Dermis microvascular lymphatic vessel endothelial cell (primary cell): ENCODE measurements around the gene COG4. TPM values are rescaled to one million over a fixed set of nuclear protein-coding genes. Genes with fewer than 3 reads are reported as not detected.
A peak's percentile ranks its signal among the peaks of the same experiment; 100 is the strongest.

Experiments used
- DNase-seq, 2 donors: peaks; one replicate each; pipeline versions ENCODE4 v3.0.0 to v3.0.0-alpha.2; 2010; ENCODE audit warnings: low read depth in 2 of 2
- total RNA-seq: library from RNA; depleted of rRNA; stranded (reverse); fragments of >200 nt; gene quantifications from 2 replicates; pipeline ENCODE4 v1.2.1, GENCODE V29; 2014

COG4 gene
- total RNA-seq, 1 donor from 2014 or later, result 63.2 TPM

DNA sequence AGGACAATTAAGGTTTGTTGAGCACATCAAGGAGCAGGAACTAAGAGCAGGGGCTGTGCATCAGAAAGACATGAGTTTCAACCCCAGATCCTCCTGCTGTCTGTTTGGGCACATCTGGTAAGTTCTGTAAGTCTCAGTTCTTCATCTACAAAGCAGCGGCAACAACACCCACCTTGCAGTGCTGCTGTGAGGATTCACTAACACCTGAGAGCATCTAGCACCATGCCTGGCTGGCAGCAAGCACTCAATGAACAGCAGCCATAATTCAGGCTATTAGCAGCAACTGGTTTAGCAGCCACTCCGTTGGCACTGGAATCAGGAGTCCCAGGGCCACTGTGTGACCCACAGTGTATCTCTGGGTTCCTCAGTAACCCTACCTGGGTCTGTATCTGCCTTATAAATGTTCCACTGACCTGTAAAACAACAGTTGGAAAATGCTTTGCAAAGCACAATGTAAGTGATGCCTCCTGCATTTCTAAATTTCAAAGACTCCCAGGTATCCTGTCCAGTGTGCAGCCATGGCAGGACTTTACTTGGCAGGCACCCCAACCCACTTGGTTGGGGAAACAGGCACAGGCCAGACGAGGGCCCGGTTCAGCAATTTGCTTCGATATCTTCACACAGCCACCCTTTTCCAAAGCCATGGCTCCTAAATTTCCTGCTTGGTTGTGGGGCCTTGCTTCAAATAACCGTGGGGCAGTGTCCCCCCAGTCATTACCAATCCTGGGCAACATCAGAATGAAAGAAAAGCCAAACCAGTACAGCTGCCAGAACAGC, 88.7 kb downstream of the COG4 start:
- no peak for DNase-seq

DNA sequence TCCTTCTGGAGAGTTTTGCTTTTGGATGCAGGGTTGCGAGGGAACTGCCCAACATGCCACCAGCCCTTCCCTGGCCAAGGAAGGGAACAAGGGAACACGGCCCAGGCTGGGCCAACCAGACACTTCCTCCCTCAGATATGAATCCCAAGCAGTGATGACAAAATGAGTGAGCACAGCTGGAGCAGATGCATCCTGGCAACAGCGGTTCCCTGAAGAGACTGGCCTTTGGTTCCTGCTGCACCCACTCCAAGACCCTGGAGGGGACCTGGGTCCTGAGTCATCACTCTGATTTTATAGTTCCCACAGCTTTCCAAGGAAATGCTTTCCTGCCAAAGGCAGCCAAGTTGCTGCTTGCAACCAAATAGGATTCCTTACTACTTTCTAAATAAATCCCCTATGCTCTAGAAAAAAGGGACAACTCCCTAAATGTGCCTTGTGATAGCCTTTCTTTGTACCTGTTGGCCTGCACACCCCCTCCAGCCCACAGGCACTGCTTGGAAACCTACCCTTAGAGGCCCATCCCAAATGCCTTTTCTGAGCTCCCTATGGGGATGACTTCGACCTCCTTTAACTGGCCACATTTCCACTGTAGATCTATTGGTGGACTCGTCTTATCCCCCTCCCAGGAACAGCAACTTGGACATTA, 89.8 kb downstream of the COG4 start:
- peak in 1 of 2 donors; percentile 88 for DNase-seq

DNA sequence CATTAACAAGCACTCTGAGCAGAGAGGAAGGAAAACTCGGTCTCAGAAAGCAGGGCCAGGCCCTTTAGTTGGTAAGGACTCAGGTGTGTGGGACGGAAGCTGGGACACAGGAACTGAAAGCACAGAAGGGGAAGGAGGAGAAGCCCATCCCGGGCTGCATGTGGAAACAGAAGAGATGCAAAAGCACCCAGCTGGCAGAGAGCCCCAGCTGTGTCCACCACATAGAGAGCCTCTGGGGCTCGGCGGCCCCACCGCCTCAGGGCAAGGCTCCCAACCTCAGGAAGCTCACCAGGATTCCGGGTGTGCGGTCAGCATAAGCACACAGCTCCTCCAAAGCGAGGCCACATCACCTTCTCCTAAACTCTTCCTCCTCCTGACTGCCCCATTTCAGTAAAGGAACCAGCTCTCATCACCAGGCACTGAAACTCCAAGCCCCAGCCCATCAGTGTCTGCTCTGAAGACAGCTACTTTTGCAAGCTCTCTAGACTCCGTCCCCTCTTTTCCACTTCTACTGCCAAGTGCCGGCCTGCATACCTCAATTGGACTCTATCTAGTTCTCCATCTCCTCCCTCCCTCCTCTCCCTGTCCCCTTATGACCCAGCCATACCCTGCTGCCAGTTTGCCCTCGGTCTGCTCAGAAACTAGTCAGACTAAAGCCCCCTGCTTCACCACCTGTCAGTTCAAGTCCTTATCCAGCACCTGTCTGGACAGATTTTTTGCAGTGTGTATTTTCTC, 90.5 kb downstream of the COG4 start:
- no peak for DNase-seq

DNA sequence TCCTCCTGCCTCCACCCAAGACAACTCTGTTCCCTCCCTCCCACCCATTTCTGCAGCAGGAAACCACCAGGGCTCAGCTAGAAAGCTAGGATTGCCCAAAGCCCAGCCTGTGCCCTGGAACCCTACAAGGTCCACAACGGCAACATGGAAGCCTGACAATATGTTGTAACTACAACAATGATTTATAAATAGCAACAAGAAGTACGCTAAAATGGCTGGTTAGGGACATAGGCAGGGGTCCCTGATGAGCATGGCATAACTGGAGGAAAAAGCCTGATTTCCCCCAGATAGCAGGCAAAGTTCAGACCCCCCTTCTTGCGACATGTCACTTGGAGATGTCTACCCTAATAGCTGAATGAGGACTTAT, 91.0 kb downstream of the COG4 start:
- peak in 1 of 2 donors; percentile 12 for DNase-seq

DNA sequence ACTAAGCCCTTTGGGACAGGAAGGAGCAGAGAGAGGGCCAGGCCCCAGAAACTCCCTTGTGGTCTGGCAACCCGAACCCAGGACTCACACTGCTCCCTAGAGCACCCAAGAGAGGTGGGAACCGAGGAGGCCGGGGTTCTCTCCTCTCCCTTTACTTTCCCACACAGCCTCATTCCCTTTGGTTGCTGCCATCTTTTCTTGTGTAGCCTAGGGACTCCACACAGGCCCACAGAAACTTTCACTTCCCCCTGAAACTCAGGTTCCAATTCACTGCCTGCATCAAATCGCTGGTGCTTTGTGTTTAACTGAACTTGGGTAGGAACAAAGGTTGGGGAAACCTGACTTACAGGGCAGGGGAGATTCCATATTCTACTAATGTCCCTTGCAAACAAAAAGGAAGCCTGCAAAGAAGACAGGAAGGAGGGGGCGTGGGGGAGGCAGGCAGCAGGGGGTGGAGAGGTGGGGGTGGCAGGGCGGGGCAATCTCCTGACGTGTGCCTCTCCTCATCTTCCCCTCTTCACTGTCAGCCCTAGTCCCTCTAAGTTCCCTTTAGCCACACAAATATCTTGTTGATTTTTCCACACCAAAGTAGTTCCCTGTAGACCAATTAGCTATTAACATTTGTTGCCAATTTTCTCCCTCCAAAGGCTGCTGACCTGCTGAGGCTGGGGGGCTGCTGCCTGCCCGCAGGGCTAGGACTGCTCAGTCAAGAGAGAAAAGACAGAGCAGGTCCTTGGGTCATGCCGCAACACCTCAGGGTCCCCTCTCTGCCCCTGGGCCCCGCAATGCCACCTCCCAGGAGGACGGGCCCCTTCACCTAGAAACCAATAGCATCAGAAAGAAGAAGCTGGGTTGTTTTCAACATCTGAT, 92.5 kb downstream of the COG4 start:
- peak; percentile 69 to 81 for DNase-seq

Other genes with a start within 250 kb of the COG4 start
- gene AARS1, start 234.0 kb downstream of the COG4 start, total RNA-seq, result 91.7 and 99.2 TPM in 2 replicates
- gene DDX19B, start 224.4 kb downstream of the COG4 start, total RNA-seq, result 22.5 and 26.0 TPM in 2 replicates
- 27.0 and 38.1 TPM in 2 replicates for gene DDX19A, start 176.7 kb downstream of the COG4 start, total RNA-seq
- gene ST3GAL2, start 84.5 kb downstream of the COG4 start, total RNA-seq, result 35.9 and 42.1 TPM in 2 replicates
- 7.4 and 11.9 TPM in 2 replicates for gene FCSK, start 69.0 kb downstream of the COG4 start, total RNA-seq
- gene SF3B3, start 262 bp upstream of the COG4 start, total RNA-seq, result 62.3 and 82.3 TPM in 2 replicates
- gene IL34, start 123.0 kb upstream of the COG4 start, total RNA-seq, result 4.9 and 6.7 TPM in 2 replicates
- gene MTSS2, start 162.5 kb upstream of the COG4 start, total RNA-seq, result 9.9 and 18.7 TPM in 2 replicates